Panc1 (cell line): ENCODE results near the gene COMMD1.

Source experiments
- CTCF ChIP-seq: fragments of 450-650 bp; IDR thresholded peaks from 2 replicates; pipeline ENCODE4 v1.5.1; 2017; ENCODE audit warnings: mild to moderate bottlenecking
- REST ChIP-seq, 2 experiments: IDR thresholded peaks; 2 replicates each; pipeline ENCODE4 v1.6.1; 2011 to 2012; ENCODE audit warnings: low read depth in 2 of 2, control low read depth in 1 of 2, low read length in 1 of 2, mild to moderate bottlenecking in 1 of 2, moderate library complexity in 1 of 2; ENCODE audit not compliant: insufficient read depth in 1 of 2
- SIN3A ChIP-seq: IDR thresholded peaks from 2 replicates; pipeline ENCODE4 v1.6.1; 2012; ENCODE audit warnings: low read depth, mild to moderate bottlenecking, low read length, moderate library complexity, borderline replicate concordance; ENCODE audit not compliant: insufficient read depth
- TCF7L2 ChIP-seq: IDR thresholded peaks from 2 replicates; pipeline ENCODE4 v1.6.1; 2011; ENCODE audit warnings: mild to moderate bottlenecking, low read depth, low read length, inconsistent platforms

GRCh38 chr2:61920548-61920947, 15.1 kb downstream of the COMMD1 start:
- TF ChIP-seq CTCF (no peak), TCF7L2 (no peak), SIN3A (no peak), REST (IDR thresholded peaks at IDR 0.05; ENCODE audit: insufficient read depth in 1 of 2, low read depth in 2 of 2, low read length in 1 of 2) (no peak)
